ENCODE measurements around the gene IL18RAP.

IL18RAP gene

GRCh38 chr2:102424754-102425153 is 1.8 kb downstream of the IL18RAP start:
- no peak for DNase-seq (ENCODE audit: low read depth)

GRCh38 chr2:102425441-102426132 is 2.6 kb downstream of the IL18RAP start:
- no peak for DNase-seq (ENCODE audit: low read depth)

DNA sequence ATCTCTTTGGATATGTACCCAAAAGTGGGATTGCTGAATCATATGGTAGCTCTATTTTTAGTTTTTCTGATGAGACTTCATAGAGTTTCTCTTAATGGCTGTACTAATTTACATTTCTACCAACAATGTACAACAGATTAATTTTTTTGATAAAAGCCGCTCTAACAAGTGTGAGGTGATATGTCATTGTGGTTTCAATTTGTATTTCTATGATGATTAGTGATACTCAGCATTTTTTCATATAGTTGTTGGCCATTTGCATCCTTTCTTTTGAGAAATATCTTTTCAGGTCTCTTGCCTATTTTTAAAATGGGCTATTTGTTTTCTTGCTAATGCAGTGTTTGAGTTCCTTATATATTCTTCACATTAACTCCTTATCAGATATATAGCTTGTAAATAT is 4.3 kb downstream of the IL18RAP start:
- DNase-seq (ENCODE audit: low read depth) = no peak

DNA sequence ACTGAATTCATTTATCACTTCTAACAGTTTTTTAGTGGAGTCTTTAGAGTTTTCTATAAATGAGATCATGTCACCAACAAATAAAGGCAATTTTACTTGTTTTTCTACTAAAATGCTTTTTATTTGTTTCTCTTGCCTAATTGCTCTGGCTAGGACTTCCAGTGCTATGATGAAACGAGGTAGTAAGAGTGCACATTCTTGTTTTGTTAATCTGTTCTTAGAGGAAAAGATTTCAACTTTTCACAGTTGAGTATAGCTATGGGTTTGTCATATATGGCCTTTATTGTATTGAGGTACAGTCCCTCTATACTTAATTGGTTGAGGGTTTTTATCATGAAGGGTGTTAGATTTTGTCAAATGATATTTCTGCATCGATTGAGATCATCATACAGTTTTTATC is 5.6 kb downstream of the IL18RAP start:
- no peak for DNase-seq (ENCODE audit: low read depth)

DNA sequence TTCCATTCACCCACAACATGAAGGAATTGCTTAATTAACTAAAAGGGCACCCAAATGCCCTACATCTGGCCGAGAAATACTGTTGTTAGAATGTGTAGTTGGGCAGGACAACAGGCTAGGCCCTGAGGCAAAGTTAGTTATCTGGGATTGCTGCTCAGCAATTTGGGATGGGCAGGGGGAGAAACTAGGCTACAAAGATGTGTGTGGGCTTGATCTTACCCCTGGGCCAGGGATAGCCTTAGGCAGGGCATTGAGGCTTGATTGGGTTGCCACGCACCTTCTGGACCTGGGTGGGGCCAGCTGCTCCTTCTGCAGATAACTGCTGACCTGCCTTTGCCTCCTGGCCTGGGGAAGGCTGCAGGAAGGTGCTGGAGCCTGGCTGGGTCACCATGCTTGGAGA is 9.4 kb downstream of the IL18RAP start:
- no peak for DNase-seq (ENCODE audit: low read depth)

- DNase-seq (ENCODE audit: low read depth) = no peak
These were observed 11.2 kb downstream of the IL18RAP start for GRCh38 chr2:102433973-102434654.

DNA sequence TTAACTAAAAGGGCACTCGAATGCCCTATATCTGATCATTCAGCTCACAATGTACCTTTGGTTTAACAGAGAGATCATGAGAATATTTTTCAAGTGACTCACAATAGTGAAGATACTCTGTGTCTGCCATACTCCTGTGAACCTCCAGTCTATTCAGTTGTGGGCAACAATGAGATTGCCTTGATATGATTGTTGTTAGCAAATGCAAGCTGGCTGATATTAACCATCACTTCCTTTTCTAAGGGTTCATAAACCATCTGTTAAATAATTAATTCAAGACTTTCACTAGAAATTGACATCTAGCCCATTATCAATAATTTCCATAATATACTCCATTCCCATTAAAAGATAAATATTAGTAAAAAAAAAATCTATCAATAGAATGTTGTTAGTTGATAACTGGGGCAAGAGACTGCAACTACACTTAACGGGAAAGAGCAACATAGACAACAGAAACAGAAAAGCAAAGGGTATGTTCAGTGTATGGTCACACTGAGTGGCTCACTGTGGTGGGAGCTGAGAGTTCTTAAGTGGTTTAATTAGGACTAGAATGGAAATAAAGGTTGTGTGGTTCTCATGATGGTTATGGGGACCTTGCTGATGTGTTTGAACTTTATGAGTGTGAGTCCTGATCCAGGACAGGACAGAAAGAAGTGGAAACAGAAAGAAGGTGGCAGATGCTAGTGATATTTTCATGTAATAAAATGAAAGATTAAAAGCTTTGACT is 11.9 kb downstream of the IL18RAP start:
- DNase-seq (ENCODE audit: low read depth) = no peak

DNA sequence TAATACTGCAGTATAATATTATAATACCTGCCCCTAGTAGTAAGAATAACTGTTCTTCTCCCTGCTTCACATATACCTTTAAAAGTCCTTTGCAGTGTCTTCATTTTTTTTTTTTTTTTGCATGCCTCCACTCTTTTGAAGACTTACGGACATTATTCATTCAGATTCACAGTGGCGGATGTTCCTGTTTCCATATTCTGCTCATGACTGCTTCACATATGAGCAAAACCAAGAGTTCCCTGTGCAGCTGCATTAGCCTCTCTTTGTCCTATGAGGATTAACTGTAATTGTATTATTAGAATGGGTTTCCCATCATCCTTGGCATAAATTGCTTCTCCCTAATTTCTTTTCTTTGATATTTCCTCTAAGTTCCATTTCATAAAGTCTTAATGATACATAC is 12.8 kb downstream of the IL18RAP start:
- no peak for DNase-seq (ENCODE audit: low read depth)

DNA sequence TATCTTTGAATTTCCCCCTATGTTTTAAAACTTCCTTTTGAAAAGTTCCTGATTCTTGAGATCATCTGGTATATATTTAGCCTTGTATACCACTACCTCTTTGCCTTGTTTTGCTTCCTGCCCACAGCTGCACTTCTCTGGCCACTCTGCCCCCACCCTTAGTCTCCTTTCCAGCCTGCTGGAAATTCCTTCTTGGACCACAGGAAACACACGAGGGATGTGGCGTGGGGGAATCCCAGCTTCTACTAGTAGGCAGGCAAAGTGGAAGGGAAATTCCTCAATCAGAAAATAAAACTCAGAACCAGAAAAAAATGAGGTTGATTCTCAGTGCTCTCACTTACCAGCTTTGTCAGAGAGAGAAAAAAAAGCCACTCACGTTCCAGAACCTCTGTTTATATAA is 13.4 kb downstream of the IL18RAP start:
- peak; percentile 17 for DNase-seq (ENCODE audit: low read depth)

- DNase-seq (ENCODE audit: low read depth) = no peak
These were observed 14.2 kb downstream of the IL18RAP start for GRCh38 chr2:102437122-102437521.

- no peak for DNase-seq (ENCODE audit: low read depth)
These were observed 15.2 kb downstream of the IL18RAP start for GRCh38 chr2:102438111-102438510.

GRCh38 chr2:102438578-102438977 is 15.6 kb downstream of the IL18RAP start:
- DNase-seq (ENCODE audit: low read depth) = no peak

DNA sequence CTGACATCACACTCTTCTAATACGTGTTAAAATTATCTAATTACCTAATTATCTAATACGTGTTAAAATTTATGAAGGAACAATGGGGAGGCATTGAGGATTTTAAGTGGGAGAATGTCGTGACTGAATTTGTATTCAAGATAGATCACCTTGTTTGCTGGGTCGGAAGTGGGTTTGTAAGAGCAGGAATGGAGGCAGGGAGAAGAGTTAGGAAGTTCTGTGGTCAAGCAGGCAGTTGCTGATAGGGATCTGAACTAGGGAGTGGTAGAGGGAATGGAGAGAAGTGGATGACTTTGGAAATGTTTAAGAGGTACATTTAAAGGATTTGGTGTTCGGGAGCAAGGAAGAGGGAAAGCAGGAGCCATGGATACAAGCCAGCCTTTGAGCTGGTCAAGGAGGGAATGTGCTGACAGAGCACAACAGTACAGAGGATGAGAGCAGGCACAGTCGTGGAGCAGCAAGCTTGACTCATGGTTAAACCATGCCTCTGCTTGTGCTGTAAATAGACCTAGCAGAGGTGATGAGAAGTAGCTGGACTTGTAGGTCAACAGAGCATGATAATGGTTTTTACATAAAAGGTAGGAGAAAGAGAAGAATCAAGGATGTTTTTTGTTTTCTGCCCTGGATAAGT is 16.2 kb downstream of the IL18RAP start:
- DNase-seq (ENCODE audit: low read depth) = peak; percentile 74

GRCh38 chr2:102442967-102443828 is 20.2 kb downstream of the IL18RAP start:
- peak; percentile 48 for DNase-seq (ENCODE audit: low read depth)

DNA sequence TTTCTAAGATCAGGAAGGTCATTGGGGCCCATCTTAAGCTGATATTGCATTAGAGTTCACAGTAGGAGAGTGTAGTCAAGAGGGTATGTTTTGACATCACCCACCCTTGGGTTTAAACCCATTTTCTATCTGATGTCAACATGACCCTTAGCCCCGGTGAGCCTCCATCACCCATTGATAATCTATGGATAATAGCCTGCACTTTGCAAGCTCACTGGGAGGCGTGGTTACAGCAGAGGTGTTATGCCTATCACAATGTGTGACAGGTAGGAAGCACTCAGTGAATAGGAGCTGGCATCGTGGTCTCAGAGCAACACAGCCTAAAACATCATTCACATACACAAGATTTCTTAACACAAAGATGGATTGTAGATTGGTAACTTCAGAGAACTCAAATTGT is 21.3 kb downstream of the IL18RAP start:
- no peak for DNase-seq (ENCODE audit: low read depth)

GRCh38 chr2:102446936-102447335 is 24.0 kb downstream of the IL18RAP start:
- DNase-seq (ENCODE audit: low read depth) = no peak

- DNase-seq (ENCODE audit: low read depth) = peak; percentile 52
These were observed 26.5 kb downstream of the IL18RAP start for GRCh38 chr2:102449370-102449974.

DNA sequence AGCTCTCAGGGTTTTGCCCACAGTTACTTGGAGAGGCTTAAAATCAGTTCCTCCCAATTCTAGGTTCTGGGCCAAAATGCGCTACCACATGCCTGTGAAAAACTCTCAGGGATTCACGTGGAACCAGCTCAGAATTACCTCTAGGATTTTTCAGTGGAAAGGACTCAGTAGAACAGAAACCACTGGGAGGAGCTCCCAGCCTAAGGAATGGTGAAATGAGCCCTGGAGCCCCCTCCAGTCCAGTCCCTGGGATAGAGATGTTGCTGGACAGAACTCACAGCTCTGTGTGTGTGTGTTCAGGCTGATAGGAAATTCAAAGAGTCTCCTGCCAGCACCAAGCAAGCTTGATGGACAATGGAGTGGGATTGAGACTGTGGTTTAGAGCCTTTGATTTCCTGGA is 29.0 kb downstream of the IL18RAP start:
- no peak for DNase-seq (ENCODE audit: low read depth)

GRCh38 chr2:102453501-102453900 is 30.5 kb downstream of the IL18RAP start:
- DNase-seq (ENCODE audit: low read depth) = no peak

GRCh38 chr2:102455061-102455670 is 32.2 kb downstream of the IL18RAP start:
- DNase-seq (ENCODE audit: low read depth) = no peak

- DNase-seq (ENCODE audit: low read depth) = no peak
These were observed 37.5 kb downstream of the IL18RAP start for GRCh38 chr2:102460467-102460866.

Measured in iris pigment epithelial cell (primary cell).